CD14-positive monocyte (primary cell): ENCODE data around the gene PLVAP. TPM values are rescaled to one million over a fixed set of nuclear protein-coding genes. Genes with fewer than 3 reads are reported as not detected.

Experiments
- DNase-seq, 3 donors: peaks; one replicate each; pipeline ENCODE4 v3.0.0-alpha.2; 2011 to 2022
- H2AFZ ChIP-seq: 2 replicates; pipeline ENCODE4 v1.6.0; 2012; ENCODE audit warnings: mild to moderate bottlenecking, low read depth, low read length, inconsistent platforms; ENCODE audit not compliant: insufficient read depth, poor library complexity, severe bottlenecking
- H3K27ac ChIP-seq, 2 donors: 1 replicate in 1 of 2; 2 replicates in 1 of 2; pipeline ENCODE4 v1.5.1; 2012 to 2013; ENCODE audit warnings: low read length in 2 of 2, control low read depth in 1 of 2, inconsistent platforms in 1 of 2, low read depth in 1 of 2, mild to moderate bottlenecking in 1 of 2
- H3K27me3 ChIP-seq, 2 donors: one replicate each; pipeline versions ENCODE4 v1.6.0 to v1.6.1; 2011 to 2013; ENCODE audit warnings: low read length in 2 of 2; ENCODE audit not compliant: control insufficient read depth in 2 of 2, insufficient read depth in 2 of 2
- H3K36me3 ChIP-seq, 2 donors: replicated peaks in 1 of 2; 1 replicate in 1 of 2; 2 replicates in 1 of 2; pipeline versions ENCODE4 v1.5.1 to v1.6.1; 2012 to 2013; ENCODE audit warnings: low read length in 2 of 2, control low read depth in 1 of 2, inconsistent platforms in 1 of 2, mild to moderate bottlenecking in 1 of 2; ENCODE audit not compliant: insufficient read depth in 2 of 2, control insufficient read depth in 1 of 2
- H3K4me1 ChIP-seq, 2 donors: 1 replicate in 1 of 2; 2 replicates in 1 of 2; pipeline versions ENCODE4 v1.5.1 to v1.6.1; 2012 to 2013; ENCODE audit warnings: low read length in 2 of 2, control low read depth in 1 of 2, inconsistent platforms in 1 of 2, mild to moderate bottlenecking in 1 of 2, moderate library complexity in 1 of 2; ENCODE audit not compliant: insufficient read depth in 2 of 2, control insufficient read depth in 1 of 2
- H3K4me2 ChIP-seq: replicated peaks from 2 replicates; pipeline ENCODE3; 2012; ENCODE audit warnings: low read length, moderate library complexity, mild to moderate bottlenecking; ENCODE audit not compliant: poor library complexity, severe bottlenecking; ENCODE audit errors: extremely low read depth
- H3K4me3 ChIP-seq, 3 experiments: fragments of 200-600 bp in 1 of 3; sonication (generic) in 1 of 3; replicated peaks in 1 of 3; 1 replicate in 2 of 3; 2 replicates in 1 of 3; pipeline ENCODE4 v1.5.1; 2011 to 2013; ENCODE audit warnings: low read length in 3 of 3, mild to moderate bottlenecking in 3 of 3, control low read depth in 2 of 3, low read depth in 2 of 3, inconsistent platforms in 1 of 3, moderate library complexity in 1 of 3
- H3K79me2 ChIP-seq: 2 replicates; pipeline ENCODE4 v1.6.0; 2012; ENCODE audit warnings: mild to moderate bottlenecking, control low read depth, inconsistent platforms, low read length, moderate library complexity; ENCODE audit not compliant: insufficient read depth
- H3K9ac ChIP-seq: 2 replicates; pipeline ENCODE4 v1.6.0; 2017; ENCODE audit warnings: low read length, mild to moderate bottlenecking; ENCODE audit not compliant: insufficient read depth, poor library complexity, severe bottlenecking
- H3K9me3 ChIP-seq, 2 donors: replicated peaks in 1 of 2; 1 replicate in 1 of 2; 2 replicates in 1 of 2; pipeline versions ENCODE4 v1.5.1 to v1.6.1; 2012 to 2013; ENCODE audit warnings: low read length in 2 of 2, control low read depth in 1 of 2; ENCODE audit not compliant: control insufficient read depth in 1 of 2, insufficient read depth in 1 of 2
- H4K20me1 ChIP-seq: 2 replicates; pipeline ENCODE4 v1.6.0; 2012; ENCODE audit warnings: mild to moderate bottlenecking, low read length, control low read depth, moderate library complexity; ENCODE audit not compliant: insufficient read depth
- H3K27ac Mint-ChIP-seq, 7 donors: one replicate each; pipeline ENCODE4 v1.8.0; 2020; ENCODE audit warnings: mild to moderate bottlenecking in 7 of 7, mixed read lengths in 7 of 7, moderate library complexity in 6 of 7, inconsistent platforms in 2 of 7
- H3K27me3 Mint-ChIP-seq, 3 donors: one replicate each; pipeline ENCODE4 v1.8.0; 2021 to 2022; ENCODE audit warnings: low read depth in 3 of 3, mild to moderate bottlenecking in 3 of 3, mixed read lengths in 3 of 3, moderate library complexity in 3 of 3, inconsistent platforms in 1 of 3
- H3K36me3 Mint-ChIP-seq, 2 donors: one replicate each; pipeline ENCODE4 v1.8.0; 2020; ENCODE audit warnings: mixed read lengths in 2 of 2, inconsistent platforms in 1 of 2, mild to moderate bottlenecking in 1 of 2
- H3K4me1 Mint-ChIP-seq: one replicate; pipeline ENCODE4 v1.8.0; 2020; ENCODE audit warnings: mild to moderate bottlenecking, mixed read lengths
- H3K4me3 Mint-ChIP-seq, 2 donors: one replicate each; pipeline ENCODE4 v1.8.0; 2020; ENCODE audit warnings: mild to moderate bottlenecking in 2 of 2, mixed read lengths in 2 of 2, moderate library complexity in 1 of 2
- H3K9me3 Mint-ChIP-seq, 7 donors: one replicate each; pipeline ENCODE4 v1.8.0; 2020 to 2022; ENCODE audit warnings: mixed read lengths in 7 of 7, mild to moderate bottlenecking in 6 of 7, moderate library complexity in 6 of 7, inconsistent platforms in 2 of 7
- CTCF ChIP-seq: fragments of 200-600 bp; IDR thresholded peaks from one replicate; pipeline ENCODE4 v1.8.0; 2022; ENCODE audit warnings: antibody characterized with exemption, mild to moderate bottlenecking
- WGBS: methylation state at CpG from one replicate; pipeline ENCODE4 v1.1.5; 2013; ENCODE audit warnings: missing lambda C conversion rate; ENCODE audit not compliant: insufficient coverage; 5-methylcytosine and 5-hydroxymethylcytosine counted together
- intact Hi-C, 2 donors: fragments of 100-400 bp; cut with micrococcal nuclease; formaldehyde crosslinking; loops; one replicate each; pipeline versions ENCODE4 v1.15.0 to v1.15.1; 2023
- polyA plus RNA-seq, 3 donors: library from polyadenylated mRNA; depleted of rRNA in 1 of 3; unstranded in 2 of 3; stranded (reverse) in 1 of 3; fragments of 300-500 nt in 2 of 3; fragments of >200 nt in 1 of 3; fragmentation: Illumina TruSeq in 2 of 3; gene quantifications; 1 replicate in 2 of 3; 2 replicates in 1 of 3; pipeline ENCODE4 v1.2.3, GENCODE V29; 2012 to 2021

Gene PLVAP
- polyA plus RNA-seq, 3 donors, result 0.08 to 0.81 TPM; not detected in 1

- H3K9ac ChIP-seq, result no peak overlapping the region
- peaks cover under 1% of the 10 kb centered on the region for H3K79me2 ChIP-seq
- Mint-ChIP-seq H3K36me3 (peaks cover 46 to 61% of the 10 kb centered on the region in 2 donors), H3K4me1 (peaks cover 21% of the 10 kb centered on the region), H3K27me3 (no peaks in the 10 kb centered on the region), H3K9me3 (no peaks in the 10 kb centered on the region), H3K27ac (no peak overlapping the region), H3K4me3 (no peak overlapping the region)
- no peaks in the 10 kb centered on the region for H3K27me3 ChIP-seq
- H2AFZ ChIP-seq, result no peak overlapping the region
- intact Hi-C loops, result loop anchor here in 1 of 2 donors (5.0 kb wide), 1 partner anchor 1502 kb away; the partner anchor contains the start of genes COPE and DDX49
- H3K4me2 ChIP-seq, result no peak overlapping the region
- H4K20me1 ChIP-seq, result peaks cover 25% of the 10 kb centered on the region
- no peak overlapping the region for H3K4me3 ChIP-seq
- H3K4me1 ChIP-seq, result peaks cover 7 to 12% of the 10 kb centered on the region in 2 donors
- H3K9me3 ChIP-seq, result no peaks in the 10 kb centered on the region
- 94% methylated on average over 4 of the region's 6 CpGs for WGBS
- no peak for DNase-seq
- no peak overlapping the region for H3K27ac ChIP-seq
- H3K36me3 ChIP-seq, result peaks cover 36 to 51% of the 10 kb centered on the region in 2 donors
- TF ChIP-seq CTCF, result no peak
These were observed 38.0 kb upstream of the PLVAP start for GRCh38 chr19:17415121-17415520.

GRCh38 chr19:17414097-17414496 is 37.0 kb upstream of the PLVAP start:
- Mint-ChIP-seq H3K36me3 (peaks cover 46 to 67% of the 10 kb centered on the region in 2 donors), H3K4me3 (no peak overlapping the region), H3K9me3 (no peaks in the 10 kb centered on the region), H3K27me3 (no peaks in the 10 kb centered on the region), H3K27ac (no peak overlapping the region), H3K4me1 (peaks cover 16% of the 10 kb centered on the region)
- Histone ChIP-seq H3K36me3 (peaks cover 36 to 56% of the 10 kb centered on the region in 2 donors), H3K79me2 (peaks cover 11% of the 10 kb centered on the region), H4K20me1 (peaks cover 25% of the 10 kb centered on the region), H2AFZ (no peak overlapping the region), H3K27me3 (no peaks in the 10 kb centered on the region), H3K9me3 (no peaks in the 10 kb centered on the region), H3K27ac (no peak overlapping the region), H3K4me2 (no peak overlapping the region), H3K4me3 (no peak overlapping the region), H3K9ac (no peak overlapping the region), H3K4me1 (peaks cover 3 to 4% of the 10 kb centered on the region in 2 donors)
- DNase-seq, result no peak
- intact Hi-C loops, result no loop called here
- WGBS, result 95% methylated on average over 8 of the region's 8 CpGs
- TF ChIP-seq CTCF, result no peak
